HL-60 (cell line): ENCODE data around the gene TACO1.

ENCODE experiments used
- DNase-seq, 2 experiments: peaks; one replicate each; pipeline ENCODE4 v3.0.0-alpha.2; 2010 to 2020; ENCODE audit warnings: low read depth in 1 of 2, low spot score in 1 of 2
- H3K27ac ChIP-seq: fragments of 250-450 bp; sonication (Bioruptor Pico); replicated peaks from 2 replicates; pipeline ENCODE4 v1.5.1; 2020; ENCODE audit warnings: mild to moderate bottlenecking, moderate library complexity
- H3K27me3 ChIP-seq: fragments of 250-450 bp; sonication (Bioruptor Pico); 2 replicates; pipeline ENCODE4 v1.5.1; 2021; ENCODE audit warnings: mild to moderate bottlenecking, moderate library complexity; ENCODE audit not compliant: insufficient read depth, poor library complexity, severe bottlenecking
- H3K4me3 ChIP-seq: replicated peaks from 2 replicates; pipeline ENCODE4 v1.5.1; 2011; ENCODE audit warnings: mild to moderate bottlenecking, control low read depth, low read length; ENCODE audit not compliant: insufficient read depth
- CTCF ChIP-seq: IDR thresholded peaks from one replicate; pipeline ENCODE4 v1.5.1; 2011; ENCODE audit warnings: low read length, control low read depth, inconsistent platforms; ENCODE audit not compliant: insufficient read depth
- GABPA ChIP-seq: IDR thresholded peaks from 2 replicates; pipeline ENCODE4 v1.6.1; 2012; ENCODE audit warnings: low read depth
- POLR2AphosphoS5 ChIP-seq: IDR thresholded peaks from 2 replicates; pipeline ENCODE4 v1.6.1; 2012; ENCODE audit warnings: low read depth
- REST ChIP-seq: IDR thresholded peaks from 2 replicates; pipeline ENCODE4 v1.6.1; 2012; ENCODE audit warnings: low read depth; ENCODE audit not compliant: insufficient replicate concordance
- SPI1 ChIP-seq: IDR thresholded peaks from 2 replicates; pipeline ENCODE4 v1.6.1; 2012; ENCODE audit warnings: low read depth, mild to moderate bottlenecking, borderline replicate concordance

TACO1 gene

GRCh38 chr17:63588797-63589196, 11.9 kb upstream of the TACO1 start:
- DNase-seq: no peak
- H3K27me3 ChIP-seq: no peaks in the 10 kb centered on the region
- H3K27ac ChIP-seq: no peak overlapping the region
- TF ChIP-seq REST (no peak), GABPA (no peak), POLR2AphosphoS5 (no peak), CTCF (no peak), SPI1 (no peak)
- H3K4me3 ChIP-seq: no peak overlapping the region

GRCh38 chr17:63589646-63590045, 11.0 kb upstream of the TACO1 start:
- H3K4me3 ChIP-seq: no peak overlapping the region
- no peak for DNase-seq
- no peak for TF ChIP-seq SPI1
- TF ChIP-seq REST: no peak
- no peak for TF ChIP-seq CTCF
- no peak for TF ChIP-seq GABPA
- TF ChIP-seq POLR2AphosphoS5: no peak
- H3K27me3 ChIP-seq: no peaks in the 10 kb centered on the region
- H3K27ac ChIP-seq: no peak overlapping the region

GRCh38 chr17:63592797-63593196, 7.9 kb upstream of the TACO1 start:
- Histone ChIP-seq H3K27ac (no peak overlapping the region), H3K4me3 (no peak overlapping the region), H3K27me3 (no peaks in the 10 kb centered on the region)
- no peak for TF ChIP-seq CTCF
- no peak for TF ChIP-seq POLR2AphosphoS5
- TF ChIP-seq SPI1: no peak
- TF ChIP-seq GABPA: no peak
- TF ChIP-seq REST: no peak
- no peak for DNase-seq
